ENCODE results near the gene NYNRIN.
A peak's percentile ranks its signal among the peaks of the same experiment; 100 is the strongest.

NYNRIN gene

GRCh38 chr14:24392325-24393091 is 6.3 kb upstream of the NYNRIN start:
- CTCF ChIA-PET = no interaction called here

GRCh38 chr14:24394275-24394674 is 4.5 kb upstream of the NYNRIN start:
- H3K4me3 Mint-ChIP-seq = no peak overlapping the region
- peaks cover 63% of the 10 kb centered on the region for H3K27me3 Mint-ChIP-seq
- H3K9me3 Mint-ChIP-seq = no peaks in the 10 kb centered on the region
- no peak for DNase-seq
- peaks cover 2% of the 10 kb centered on the region for H3K4me1 Mint-ChIP-seq
- CTCF ChIA-PET = no interaction called here
- no peak overlapping the region for H3K27ac Mint-ChIP-seq
- no peaks in the 10 kb centered on the region for H3K36me3 Mint-ChIP-seq

More at GRCh38 chr14:24392325-24393091, 6.3 kb upstream of the NYNRIN start:
- H3K4me1 Mint-ChIP-seq = no peaks in the 10 kb centered on the region
- no peaks in the 10 kb centered on the region for H3K9me3 Mint-ChIP-seq
- peaks cover 63% of the 10 kb centered on the region for H3K27me3 Mint-ChIP-seq
- no peak overlapping the region for H3K4me3 Mint-ChIP-seq
- H3K36me3 Mint-ChIP-seq = no peaks in the 10 kb centered on the region
- no peak overlapping the region for H3K27ac Mint-ChIP-seq
- DNase-seq = no peak

GRCh38 chr14:24395609-24396582 is 2.9 kb upstream of the NYNRIN start:
- no peak for DNase-seq
- no peak overlapping the region for H3K27ac Mint-ChIP-seq
- H3K9me3 Mint-ChIP-seq = no peaks in the 10 kb centered on the region
- peaks cover 8% of the 10 kb centered on the region for H3K4me1 Mint-ChIP-seq
- H3K27me3 Mint-ChIP-seq = peaks cover 68% of the 10 kb centered on the region
- H3K36me3 Mint-ChIP-seq = no peaks in the 10 kb centered on the region
- CTCF ChIA-PET = interaction anchor here (0.9 to 1.3 kb wide), 3 partner anchors 14 to 62 kb away, joined by 3 to 4 read pairs (median 3); no protein-coding TSS in a partner anchor
- no peak overlapping the region for H3K4me3 Mint-ChIP-seq

- Mint-ChIP-seq H3K27me3 (peaks cover 73% of the 10 kb centered on the region), H3K36me3 (no peaks in the 10 kb centered on the region), H3K4me3 (no peak overlapping the region), H3K9me3 (no peaks in the 10 kb centered on the region), H3K27ac (no peak overlapping the region), H3K4me1 (peaks cover 8% of the 10 kb centered on the region)
- CTCF ChIA-PET = interaction anchor here (0.8 to 1.2 kb wide), 2 partner anchors 32 to 39 kb away, joined by 3 read pairs; no protein-coding TSS in a partner anchor
- DNase-seq = no peak
These were observed 1.0 kb upstream of the NYNRIN start for GRCh38 chr14:24397639-24398292.

GRCh38 chr14:24398293-24398652 is 530 bp upstream of the NYNRIN start:
- CTCF ChIA-PET = interaction anchor here (0.8 to 1.8 kb wide), 3 partner anchors 11 to 39 kb away, joined by 3 to 8 read pairs (median 3); no protein-coding TSS in a partner anchor
- no peaks in the 10 kb centered on the region for H3K36me3 Mint-ChIP-seq
- no peak overlapping the region for H3K27ac Mint-ChIP-seq
- peaks cover 70% of the 10 kb centered on the region for H3K27me3 Mint-ChIP-seq
- H3K4me1 Mint-ChIP-seq = peaks cover 8% of the 10 kb centered on the region
- no peak for DNase-seq
- no peaks in the 10 kb centered on the region for H3K9me3 Mint-ChIP-seq
- H3K4me3 Mint-ChIP-seq = no peak overlapping the region

GRCh38 chr14:24399447-24399822 is 632 bp downstream of the NYNRIN start:
- Mint-ChIP-seq H3K4me1 (peaks cover 8% of the 10 kb centered on the region), H3K36me3 (no peaks in the 10 kb centered on the region), H3K4me3 (peak overlapping the region; percentile 44), H3K27me3 (peaks cover 77% of the 10 kb centered on the region), H3K27ac (no peak overlapping the region), H3K9me3 (no peaks in the 10 kb centered on the region)
- no peak for DNase-seq
- CTCF ChIA-PET = interaction anchor here (1.1 to 1.8 kb wide), 2 partner anchors 10 to 31 kb away, joined by 3 to 8 read pairs; no protein-coding TSS in a partner anchor

- H3K9me3 Mint-ChIP-seq = no peaks in the 10 kb centered on the region
- no peak overlapping the region for H3K27ac Mint-ChIP-seq
- no peak for DNase-seq
- peak overlapping the region; percentile 44 for H3K4me3 Mint-ChIP-seq
- no peaks in the 10 kb centered on the region for H3K36me3 Mint-ChIP-seq
- H3K27me3 Mint-ChIP-seq = peaks cover 83% of the 10 kb centered on the region
- H3K4me1 Mint-ChIP-seq = peaks cover 8% of the 10 kb centered on the region
- CTCF ChIA-PET = interaction anchor here (1.8 kb wide), 1 partner anchor 31 kb away, joined by 8 read pairs; no protein-coding TSS in a partner anchor
These were observed 1.4 kb downstream of the NYNRIN start for GRCh38 chr14:24399999-24400718.

- CTCF ChIA-PET = interaction anchor here (0.6 to 0.9 kb wide), 2 partner anchors 7 to 213 kb away, joined by 3 read pairs; no protein-coding TSS in a partner anchor
- H3K9me3 Mint-ChIP-seq = no peaks in the 10 kb centered on the region
- DNase-seq = no peak
- no peak overlapping the region for H3K4me3 Mint-ChIP-seq
- H3K36me3 Mint-ChIP-seq = no peaks in the 10 kb centered on the region
- peaks cover 8% of the 10 kb centered on the region for H3K4me1 Mint-ChIP-seq
- peaks cover 74% of the 10 kb centered on the region for H3K27me3 Mint-ChIP-seq
- no peak overlapping the region for H3K27ac Mint-ChIP-seq
These were observed 3.3 kb downstream of the NYNRIN start for GRCh38 chr14:24401810-24402702.

GRCh38 chr14:24403294-24403998 is 4.6 kb downstream of the NYNRIN start:
- no peak overlapping the region for H3K4me3 Mint-ChIP-seq
- peaks cover 71% of the 10 kb centered on the region for H3K27me3 Mint-ChIP-seq

GRCh38 chr14:24404814-24405213 is 6.0 kb downstream of the NYNRIN start:
- CTCF ChIA-PET = interaction anchor here (0.6 to 1.0 kb wide), 3 partner anchors 10 to 46 kb away, joined by 3 to 5 read pairs (median 3); no protein-coding TSS in a partner anchor
- no peak overlapping the region for H3K27ac Mint-ChIP-seq
- peaks cover 2% of the 10 kb centered on the region for H3K4me1 Mint-ChIP-seq
- H3K9me3 Mint-ChIP-seq = no peaks in the 10 kb centered on the region
- H3K36me3 Mint-ChIP-seq = no peaks in the 10 kb centered on the region
- H3K27me3 Mint-ChIP-seq = peaks cover 73% of the 10 kb centered on the region
- DNase-seq = no peak
- no peak overlapping the region for H3K4me3 Mint-ChIP-seq

More at GRCh38 chr14:24403294-24403998, 4.6 kb downstream of the NYNRIN start:
- CTCF ChIA-PET = no interaction called here
- Mint-ChIP-seq H3K4me1 (peaks cover 8% of the 10 kb centered on the region), H3K27ac (no peak overlapping the region), H3K9me3 (no peaks in the 10 kb centered on the region), H3K36me3 (no peaks in the 10 kb centered on the region)
- DNase-seq = no peak

GRCh38 chr14:24406416-24406815 is 7.6 kb downstream of the NYNRIN start:
- H3K4me1 Mint-ChIP-seq = no peaks in the 10 kb centered on the region
- no peaks in the 10 kb centered on the region for H3K9me3 Mint-ChIP-seq
- CTCF ChIA-PET = interaction anchor here (1.2 to 1.3 kb wide), 2 partner anchors 25 to 73 kb away, joined by 3 read pairs; no protein-coding TSS in a partner anchor
- no peak overlapping the region for H3K4me3 Mint-ChIP-seq
- no peak overlapping the region for H3K27ac Mint-ChIP-seq
- H3K27me3 Mint-ChIP-seq = peaks cover 69% of the 10 kb centered on the region
- H3K36me3 Mint-ChIP-seq = no peaks in the 10 kb centered on the region
- no peak for DNase-seq
